CD4-positive, CD25-positive, alpha-beta regulatory T cell (primary cell): ENCODE measurements around the gene LGI2. TPM values are rescaled to one million over a fixed set of nuclear protein-coding genes. Genes with fewer than 3 reads are reported as not detected.
"Not testable (repeated sequence)": the region's sequence is repeated elsewhere in the genome, so short reads cannot be mapped to it uniquely, and the experiment has no call there.

ENCODE experiments used
- ATAC-seq, 2 donors: fragments of 150-1000 bp; cut with Tn5 transposase; one replicate each; pipeline ENCODE4 v1.10.0; 2021; ENCODE audit warnings: low read depth in 2 of 2, moderate number of reproducible peaks in 2 of 2, moderate library complexity in 1 of 2
- DNase-seq, 3 donors: peaks; one replicate each; pipeline versions ENCODE4 v3.0.0 to v3.0.0-alpha.2; 2012 to 2022; ENCODE audit warnings: mixed read lengths in 1 of 3
- H3K27ac ChIP-seq: one replicate; pipeline ENCODE4 v1.7.0; 2013; ENCODE audit warnings: mild to moderate bottlenecking, low read length; ENCODE audit not compliant: insufficient read depth, poor library complexity, severe bottlenecking
- H3K27me3 ChIP-seq: one replicate; pipeline ENCODE4 v1.7.0; 2013; ENCODE audit warnings: low read length; ENCODE audit not compliant: control insufficient read depth, insufficient read depth
- H3K36me3 ChIP-seq: one replicate; pipeline ENCODE4 v1.7.0; 2013; ENCODE audit warnings: mild to moderate bottlenecking, low read length, moderate library complexity; ENCODE audit not compliant: control insufficient read depth, insufficient read depth
- H3K4me1 ChIP-seq: 2 replicates; pipeline ENCODE4 v1.7.0; 2013; ENCODE audit warnings: mild to moderate bottlenecking, low read length; ENCODE audit not compliant: insufficient read depth, control insufficient read depth, poor library complexity, severe bottlenecking
- H3K4me3 ChIP-seq: one replicate; pipeline ENCODE4 v1.7.0; 2013; ENCODE audit warnings: low read depth, mild to moderate bottlenecking, low read length, moderate library complexity
- H3K9me3 ChIP-seq, 2 experiments: 1 replicate in 1 of 2; 2 replicates in 1 of 2; pipeline ENCODE4 v1.7.0; 2013; ENCODE audit warnings: low read length in 2 of 2, mild to moderate bottlenecking in 1 of 2, moderate library complexity in 1 of 2; ENCODE audit not compliant: control insufficient read depth in 2 of 2
- H3K27ac Mint-ChIP-seq, 3 donors: one replicate each; pipeline ENCODE4 v1.8.0; 2020 to 2022; ENCODE audit warnings: mild to moderate bottlenecking in 3 of 3, mixed read lengths in 3 of 3, moderate library complexity in 2 of 3
- H3K27me3 Mint-ChIP-seq: one replicate; pipeline ENCODE4 v1.8.0; 2022; ENCODE audit warnings: mild to moderate bottlenecking, mixed read lengths
- H3K36me3 Mint-ChIP-seq: one replicate; pipeline ENCODE4 v1.8.0; 2020; ENCODE audit warnings: mixed read lengths
- H3K4me1 Mint-ChIP-seq, 4 donors: one replicate each; pipeline ENCODE4 v1.8.0; 2020 to 2022; ENCODE audit warnings: mixed read lengths in 4 of 4, mild to moderate bottlenecking in 1 of 4
- H3K4me3 Mint-ChIP-seq, 4 donors: one replicate each; pipeline ENCODE4 v1.8.0; 2020 to 2022; ENCODE audit warnings: mild to moderate bottlenecking in 4 of 4, mixed read lengths in 4 of 4, moderate library complexity in 3 of 4
- H3K9me3 Mint-ChIP-seq, 7 donors: one replicate each; pipeline ENCODE4 v1.8.0; 2020 to 2022; ENCODE audit warnings: mixed read lengths in 7 of 7, mild to moderate bottlenecking in 3 of 7, moderate library complexity in 2 of 7
- polyA plus RNA-seq, 4 donors: library from polyadenylated mRNA; unstranded; fragments of 300-500 nt; fragmentation: Illumina TruSeq; gene quantifications; one replicate each; pipeline ENCODE4 v1.2.3, GENCODE V29; 2021
- total RNA-seq: library from RNA; stranded (reverse); gene quantifications from one replicate; pipeline ENCODE4 v1.2.3, GENCODE V29; 2022

LGI2 gene
- total and polyA plus RNA-seq, 5 donors from 2014 or later = not detected

DNA sequence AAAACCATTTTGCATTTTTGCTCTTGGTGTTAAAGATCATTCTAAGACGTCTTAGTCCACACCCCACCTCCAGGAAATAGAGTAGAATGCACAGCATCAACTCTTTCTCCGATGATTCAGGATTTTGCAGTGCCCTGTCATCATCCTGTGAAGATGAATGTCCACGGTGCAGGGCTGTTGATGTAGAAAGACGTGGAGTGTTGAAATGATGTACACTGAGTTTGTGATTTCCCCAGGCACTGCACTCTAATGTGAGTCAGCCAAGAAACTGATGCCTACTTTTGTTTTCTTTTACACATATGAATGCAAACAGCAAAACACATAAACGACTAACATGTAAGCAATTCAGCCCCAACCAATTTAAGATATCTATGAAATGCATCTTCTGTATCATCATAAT lies 10.5 kb downstream of the LGI2 start:
- no peaks in the 10 kb centered on the region for H3K9me3 ChIP-seq
- H3K36me3 ChIP-seq = no peaks in the 10 kb centered on the region
- Mint-ChIP-seq H3K27ac (no peak overlapping the region), H3K9me3 (peaks cover 0 to 4% (median 0%) of the 10 kb centered on the region in 7 donors), H3K27me3 (peaks cover 36% of the 10 kb centered on the region), H3K4me1 (no peaks in the 10 kb centered on the region), H3K36me3 (no peaks in the 10 kb centered on the region), H3K4me3 (no peak overlapping the region)
- no peaks in the 10 kb centered on the region for H3K4me1 ChIP-seq
- peaks cover 3% of the 10 kb centered on the region for H3K27me3 ChIP-seq
- ATAC-seq (no peak), DNase-seq (no peak)
- H3K4me3 ChIP-seq = no peak overlapping the region
- H3K27ac ChIP-seq = no peak overlapping the region

DNA sequence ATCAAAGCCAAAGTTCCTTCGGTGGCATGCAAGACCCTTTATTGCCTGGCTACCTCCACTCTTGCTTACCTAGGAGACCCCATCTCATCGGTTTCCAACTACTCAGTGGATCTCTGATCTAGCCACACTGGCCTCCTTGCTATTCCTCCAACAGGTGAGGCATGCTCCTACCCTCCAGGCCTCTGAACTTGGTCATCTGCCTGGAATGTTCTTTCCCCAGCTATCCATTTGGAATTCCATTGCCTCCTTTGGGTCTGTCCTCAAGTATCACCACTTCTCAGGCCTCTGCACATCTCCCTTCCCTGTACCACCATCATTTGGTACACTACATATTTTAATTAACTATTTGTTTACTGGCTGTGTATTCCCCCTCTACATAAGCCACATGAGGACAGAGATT lies 11.2 kb downstream of the LGI2 start:
- H3K4me1 ChIP-seq = no peaks in the 10 kb centered on the region
- H3K36me3 ChIP-seq = no peaks in the 10 kb centered on the region
- no peak overlapping the region for H3K27ac Mint-ChIP-seq
- no peaks in the 10 kb centered on the region for H3K36me3 Mint-ChIP-seq
- H3K4me3 ChIP-seq = no peak overlapping the region
- H3K4me3 Mint-ChIP-seq = no peak overlapping the region
- H3K27me3 ChIP-seq = peaks cover 3% of the 10 kb centered on the region
- DNase-seq (no peak), ATAC-seq (no peak)
- H3K9me3 ChIP-seq = no peaks in the 10 kb centered on the region
- H3K4me1 Mint-ChIP-seq = no peaks in the 10 kb centered on the region
- H3K27me3 Mint-ChIP-seq = peaks cover 36% of the 10 kb centered on the region
- H3K27ac ChIP-seq = no peak overlapping the region
- peaks cover 0 to 4% (median 0%) of the 10 kb centered on the region in 7 donors for H3K9me3 Mint-ChIP-seq

DNA sequence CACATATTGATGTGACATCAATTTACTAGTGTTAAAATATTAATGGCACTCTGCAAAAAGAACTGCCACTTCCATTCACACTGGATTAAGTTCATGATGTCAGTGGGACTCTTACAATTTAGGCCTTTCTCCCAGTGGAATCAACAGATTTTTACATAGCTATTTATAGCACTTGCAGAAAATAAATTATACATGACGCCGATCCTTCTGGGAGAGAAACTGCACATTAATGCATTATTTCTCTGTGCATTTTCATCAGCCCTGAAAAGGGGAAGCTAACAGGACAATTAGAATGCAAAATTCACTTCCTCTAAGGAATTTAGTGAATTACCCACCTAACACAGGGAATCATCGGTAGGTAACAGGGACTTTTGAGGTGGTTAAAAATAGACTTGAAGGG lies 15.7 kb downstream of the LGI2 start:
- H3K4me3 Mint-ChIP-seq = no peak overlapping the region

DNA sequence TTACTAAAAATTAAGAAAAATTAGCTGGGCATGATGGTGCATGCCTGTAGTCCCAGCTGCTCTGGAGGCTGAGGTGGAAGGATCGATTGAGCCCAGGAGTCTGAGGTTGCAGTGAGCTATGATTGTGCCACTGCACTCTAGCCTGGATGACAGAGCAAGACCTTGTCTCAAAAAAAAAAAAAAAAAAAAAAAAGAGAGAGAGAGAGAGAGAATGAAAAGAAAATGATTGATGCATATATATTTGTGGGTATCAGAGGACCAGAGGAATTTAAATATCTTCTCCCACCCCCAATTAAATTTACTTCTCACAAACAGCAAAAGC lies 16.1 kb downstream of the LGI2 start:
- H3K27me3 Mint-ChIP-seq = peaks cover 31% of the 10 kb centered on the region
- not testable (repeated sequence) for H3K4me1 ChIP-seq, ATAC-seq, H3K36me3 ChIP-seq, H3K4me3 Mint-ChIP-seq, H3K27me3 ChIP-seq, DNase-seq, H3K4me3 ChIP-seq, H3K27ac ChIP-seq, H3K27ac Mint-ChIP-seq, H3K36me3 Mint-ChIP-seq, H3K9me3 Mint-ChIP-seq, H3K4me1 Mint-ChIP-seq, H3K9me3 ChIP-seq

More for the DNA sequence above, 15.7 kb downstream of the LGI2 start:
- Histone ChIP-seq H3K4me3 (no peak overlapping the region), H3K27me3 (peaks cover 3% of the 10 kb centered on the region), H3K4me1 (no peaks in the 10 kb centered on the region), H3K36me3 (no peaks in the 10 kb centered on the region), H3K27ac (no peak overlapping the region), H3K9me3 (no peaks in the 10 kb centered on the region)
- Mint-ChIP-seq H3K9me3 (peaks cover 0 to 3% (median 0%) of the 10 kb centered on the region in 7 donors), H3K27ac (no peak overlapping the region), H3K36me3 (no peaks in the 10 kb centered on the region), H3K4me1 (no peaks in the 10 kb centered on the region), H3K27me3 (peaks cover 35% of the 10 kb centered on the region)
- no peak for DNase-seq
- ATAC-seq = no peak

DNA sequence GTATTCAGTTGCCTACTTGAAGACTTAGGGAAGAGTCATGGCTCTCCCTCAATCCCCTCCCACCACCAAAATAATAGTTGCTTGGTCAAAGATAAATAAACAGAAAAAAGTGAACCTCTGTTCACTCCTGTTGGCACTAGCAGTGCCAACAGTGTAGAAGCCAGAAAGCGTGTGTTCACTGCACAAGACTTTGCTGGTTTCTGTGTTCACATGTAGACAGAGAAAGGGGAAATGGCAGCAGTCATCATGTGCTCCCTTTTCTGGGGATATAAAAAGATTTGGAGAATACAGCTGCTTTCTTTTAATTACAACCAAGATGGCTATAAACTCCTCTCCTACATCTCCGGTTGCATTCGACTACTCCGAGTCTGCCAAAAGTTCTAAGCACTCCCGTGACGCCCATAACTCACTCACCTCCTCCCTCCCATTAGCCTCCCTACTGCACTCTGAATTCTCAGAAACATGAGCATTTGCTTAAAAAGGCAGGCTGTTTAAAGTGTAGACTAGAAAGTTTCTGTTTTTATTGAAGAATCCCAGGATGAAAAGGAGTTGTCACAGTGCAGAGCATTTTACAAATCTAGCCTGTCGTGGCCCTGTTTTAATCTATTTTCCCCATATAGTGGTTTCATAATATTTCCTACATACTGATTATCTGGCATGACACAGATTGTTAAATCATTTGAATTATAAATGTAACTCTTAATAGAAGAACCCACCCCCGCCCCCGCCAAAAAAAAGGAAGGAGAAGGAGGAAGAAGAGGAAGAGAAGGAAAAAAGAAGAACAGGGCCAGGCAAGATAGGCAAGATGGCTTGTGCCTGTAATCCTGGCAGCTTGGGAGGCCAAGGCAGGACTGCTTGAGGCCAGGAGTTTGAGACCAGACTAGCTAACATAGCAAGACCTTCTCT lies 16.7 kb downstream of the LGI2 start:
- Histone ChIP-seq H3K27ac (no peak overlapping the region), H3K36me3 (no peaks in the 10 kb centered on the region), H3K9me3 (no peaks in the 10 kb centered on the region), H3K4me1 (no peaks in the 10 kb centered on the region), H3K27me3 (peaks cover 3% of the 10 kb centered on the region), H3K4me3 (no peak overlapping the region)
- no peaks in the 10 kb centered on the region for H3K36me3 Mint-ChIP-seq
- no peak for DNase-seq
- H3K27me3 Mint-ChIP-seq = peaks cover 33% of the 10 kb centered on the region
- peaks cover 0 to 3% (median 0%) of the 10 kb centered on the region in 7 donors for H3K9me3 Mint-ChIP-seq
- no peak for ATAC-seq
- H3K4me1 Mint-ChIP-seq = no peaks in the 10 kb centered on the region
- H3K4me3 Mint-ChIP-seq = no peak overlapping the region
- H3K27ac Mint-ChIP-seq = no peak overlapping the region

DNA sequence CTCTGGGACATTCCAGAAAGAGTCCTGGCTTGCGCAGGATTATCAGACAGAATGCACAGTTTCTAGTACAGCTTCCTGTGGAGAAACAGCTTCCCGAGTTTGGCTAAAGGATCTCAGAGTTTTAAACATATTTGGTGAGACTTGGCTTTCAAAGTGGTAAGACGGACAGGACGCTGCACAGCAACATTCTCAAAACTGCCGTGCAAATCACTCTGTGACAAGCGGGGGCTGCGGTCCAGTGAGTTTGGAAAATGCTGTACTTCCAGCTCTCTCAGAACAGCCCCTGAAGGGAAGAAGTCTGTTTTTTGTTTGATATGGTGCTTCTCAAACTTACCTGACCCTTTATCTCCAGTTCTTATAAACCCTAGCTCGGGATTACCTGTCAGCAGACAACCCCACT lies 18.1 kb downstream of the LGI2 start:
- DNase-seq (no peak), ATAC-seq (no peak)
- H3K4me3 Mint-ChIP-seq = no peak overlapping the region
- Histone ChIP-seq H3K27me3 (peaks cover 3% of the 10 kb centered on the region), H3K36me3 (no peaks in the 10 kb centered on the region), H3K4me3 (no peak overlapping the region), H3K27ac (no peak overlapping the region), H3K9me3 (no peaks in the 10 kb centered on the region), H3K4me1 (no peaks in the 10 kb centered on the region)
- H3K27me3 Mint-ChIP-seq = peaks cover 20% of the 10 kb centered on the region
- peaks cover 0 to 3% (median 0%) of the 10 kb centered on the region in 7 donors for H3K9me3 Mint-ChIP-seq
- no peaks in the 10 kb centered on the region for H3K4me1 Mint-ChIP-seq
- H3K36me3 Mint-ChIP-seq = no peaks in the 10 kb centered on the region
- no peak overlapping the region for H3K27ac Mint-ChIP-seq

DNA sequence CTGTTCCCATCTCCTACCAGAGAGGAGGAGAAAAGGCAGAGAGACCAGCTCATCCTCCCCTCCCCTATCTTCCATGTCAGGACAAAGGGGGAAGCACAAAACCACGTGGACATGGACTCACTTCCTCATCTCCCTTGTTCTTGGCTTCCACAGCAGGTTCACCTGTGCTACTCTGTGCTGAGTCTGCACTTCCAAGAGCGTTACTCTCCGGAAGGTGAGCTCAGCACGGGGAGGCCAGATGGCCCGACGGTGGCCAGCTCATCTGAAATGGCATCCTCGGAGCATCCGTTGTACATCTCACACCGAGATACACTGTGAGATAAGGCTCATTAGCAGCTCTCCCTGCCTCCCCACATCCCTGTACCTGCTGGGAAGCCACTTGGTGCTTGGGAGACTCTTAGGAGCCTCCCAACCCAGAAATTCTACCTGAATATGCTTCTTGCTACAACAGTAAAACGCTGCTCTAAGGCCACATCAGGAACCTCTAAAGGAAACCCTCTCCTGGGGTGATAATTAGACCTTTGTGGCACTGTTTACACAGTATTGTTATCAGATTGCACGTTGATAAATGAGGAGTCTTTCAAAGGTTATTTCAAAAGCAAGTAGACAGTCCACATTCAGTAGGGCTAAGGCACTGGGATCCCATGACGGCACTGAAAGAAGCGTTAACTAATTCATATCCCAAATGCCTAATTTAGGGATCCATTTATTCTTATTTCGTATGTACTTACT lies 19.4 kb downstream of the LGI2 start:
- H3K27ac Mint-ChIP-seq = no peak overlapping the region
- no peaks in the 10 kb centered on the region for H3K9me3 ChIP-seq
- DNase-seq (no peak), ATAC-seq (no peak)
- H3K9me3 Mint-ChIP-seq = peaks cover 0 to 1% (median 0%) of the 10 kb centered on the region in 7 donors
- no peaks in the 10 kb centered on the region for H3K36me3 Mint-ChIP-seq
- H3K4me3 Mint-ChIP-seq = no peak overlapping the region
- H3K4me1 ChIP-seq = no peaks in the 10 kb centered on the region
- H3K27ac ChIP-seq = no peak overlapping the region
- H3K36me3 ChIP-seq = no peaks in the 10 kb centered on the region
- no peak overlapping the region for H3K4me3 ChIP-seq
- H3K27me3 Mint-ChIP-seq = peaks cover 20% of the 10 kb centered on the region
- peaks cover 3% of the 10 kb centered on the region for H3K27me3 ChIP-seq
- no peaks in the 10 kb centered on the region for H3K4me1 Mint-ChIP-seq
